Bronchial epithelial cell (primary cell): ENCODE measurements around the gene MRPS10. TPM values are rescaled to one million over a fixed set of nuclear protein-coding genes. Genes with fewer than 3 reads are reported as not detected.

Experiments used
- DNase-seq: peaks from one replicate; pipeline ENCODE4 v3.0.0-alpha.2; 2010; ENCODE audit warnings: low read depth
- FAIRE-seq: peaks from 2 replicates; lab custom pipeline; 2011; peaks lifted over from hg19 to GRCh38; lab: Jason Lieb, UNC
- H3K27me3 ChIP-seq: 2 replicates; pipeline ENCODE4 v1.5.1; 2011; ENCODE audit warnings: low read length; ENCODE audit not compliant: control insufficient read depth, insufficient read depth
- H3K36me3 ChIP-seq: 2 replicates; pipeline ENCODE4 v1.5.1; 2011; ENCODE audit warnings: low read length; ENCODE audit not compliant: control insufficient read depth, insufficient read depth
- H3K4me3 ChIP-seq: 2 replicates; pipeline ENCODE4 v1.5.1; 2011; ENCODE audit warnings: mild to moderate bottlenecking, low read depth, low read length, control low read depth
- CTCF ChIP-seq: IDR thresholded peaks from 2 replicates; pipeline ENCODE4 v1.5.1; 2011; ENCODE audit warnings: mild to moderate bottlenecking, moderate library complexity, low read length, control low read depth, inconsistent platforms; ENCODE audit not compliant: insufficient read depth, severe bottlenecking
- total RNA-seq: library from RNA; depleted of rRNA; stranded (reverse); fragments of >200 nt; gene quantifications from 2 replicates; pipeline ENCODE4 v1.2.1, GENCODE V29; 2014

The MRPS10 gene
- total RNA-seq = 71.6 and 74.5 TPM in 2 replicates

- FAIRE-seq (no peak), DNase-seq (peak; percentile 85)
- TF ChIP-seq CTCF = no peak
- H3K36me3 ChIP-seq = peaks cover 4% of the 10 kb centered on the region
- no peaks in the 10 kb centered on the region for H3K27me3 ChIP-seq
- H3K4me3 ChIP-seq = peak within 1 kb of the TSS; percentile 69
Measured at GRCh38 chr6:42217519-42218367, at the start of gene MRPS10. TSS of gene MRPS10 (minus strand) at chr6:42217861. CDS start at chr6:42217849, 12 bp downstream.

- TF ChIP-seq CTCF = no peak
- Histone ChIP-seq H3K27me3 (no peaks in the 10 kb centered on the region), H3K4me3 (no peak overlapping the region), H3K36me3 (peaks cover 14% of the 10 kb centered on the region)
- DNase-seq = no peak
- FAIRE-seq = no peak
Measured at GRCh38 chr6:42266538-42266937, 48.9 kb upstream of the MRPS10 start.

- no peak for FAIRE-seq
- peaks cover 14% of the 10 kb centered on the region for H3K36me3 ChIP-seq
- no peak for DNase-seq
- H3K27me3 ChIP-seq = no peaks in the 10 kb centered on the region
- no peak for TF ChIP-seq CTCF
- H3K4me3 ChIP-seq = no peak overlapping the region
Measured at GRCh38 chr6:42264852-42265390, 47.3 kb upstream of the MRPS10 start.

DNA sequence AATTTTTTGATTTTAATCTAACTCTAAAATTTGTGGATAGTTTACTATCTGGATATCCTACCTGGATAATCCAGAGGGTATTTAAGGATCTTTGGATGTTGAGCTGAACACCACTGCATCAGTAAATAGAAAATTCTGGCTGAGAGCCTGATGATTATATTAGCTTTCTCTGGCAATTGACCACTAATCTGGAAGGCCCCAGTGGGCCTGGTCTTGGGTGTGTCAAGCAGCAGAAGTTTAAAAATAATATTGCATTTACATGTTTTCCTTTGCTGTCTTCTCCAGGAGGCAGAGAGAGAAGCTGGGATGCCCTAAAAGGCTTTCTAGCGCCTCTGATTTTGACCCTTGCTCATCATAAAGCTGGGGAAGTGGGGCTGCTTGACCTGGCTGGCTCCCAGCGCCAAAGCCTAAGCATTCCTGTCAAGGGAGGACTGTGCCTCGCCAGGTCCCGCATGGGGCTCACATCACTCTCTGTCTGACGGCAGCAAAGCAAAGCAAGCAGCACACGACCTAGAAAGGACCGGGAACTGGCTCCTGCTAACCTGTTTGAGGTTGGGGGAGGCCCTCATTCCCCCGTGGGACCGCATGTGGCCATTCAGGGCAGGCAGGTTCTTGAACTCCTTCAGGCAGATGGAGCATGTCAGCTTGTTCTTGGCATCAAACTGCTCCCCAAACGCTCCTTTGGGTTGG, 46.6 kb upstream of the MRPS10 start:
- H3K36me3 ChIP-seq = peaks cover 13% of the 10 kb centered on the region
- no peaks in the 10 kb centered on the region for H3K27me3 ChIP-seq
- DNase-seq (no peak), FAIRE-seq (no peak)
- no peak for TF ChIP-seq CTCF
- H3K4me3 ChIP-seq = no peak overlapping the region

- FAIRE-seq (no peak), DNase-seq (no peak)
- Histone ChIP-seq H3K36me3 (peaks cover 14% of the 10 kb centered on the region), H3K27me3 (no peaks in the 10 kb centered on the region), H3K4me3 (no peak overlapping the region)
- no peak for TF ChIP-seq CTCF
Measured at GRCh38 chr6:42263165-42263728, 45.6 kb upstream of the MRPS10 start.
